LNCAP (cell line): ENCODE results near the gene DRAP1.

ENCODE experiments used
- CTCF ChIP-seq: fragments of 450-650 bp; IDR thresholded peaks from 2 replicates; pipeline ENCODE4 v1.5.1; 2017; ENCODE audit warnings: mild to moderate bottlenecking

The DRAP1 gene

GRCh38 chr11:65937766-65938165 is 18.5 kb downstream of the DRAP1 start:
- TF ChIP-seq CTCF = no peak

DNA sequence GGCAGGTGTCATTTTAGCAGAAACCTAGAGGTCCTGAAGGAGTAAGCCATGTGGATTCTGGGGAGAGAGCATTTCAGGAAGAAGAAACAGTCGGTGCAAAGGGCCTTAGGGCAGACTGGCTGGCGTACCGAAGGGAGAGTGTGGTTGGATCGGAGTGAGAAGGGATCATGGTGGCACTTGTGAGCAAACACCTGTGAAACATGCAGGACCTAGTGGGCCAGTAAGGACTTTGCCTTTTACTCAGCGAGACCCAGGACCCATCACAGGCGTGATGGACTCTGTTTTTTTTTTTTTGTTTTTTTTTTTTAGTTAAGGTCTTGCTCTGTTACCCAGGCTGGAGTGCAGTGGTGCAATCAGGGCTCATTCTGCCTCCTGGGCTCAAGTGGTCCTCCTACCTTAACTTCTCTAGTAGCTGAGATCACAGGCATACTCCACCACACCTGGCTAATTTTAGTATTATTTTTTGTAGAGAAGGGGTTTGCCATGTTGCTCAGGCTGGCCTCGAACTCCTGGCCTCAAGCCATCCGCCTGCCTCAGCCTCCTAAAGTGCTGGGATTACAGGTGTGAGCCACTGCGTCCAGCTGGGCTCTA is 22.6 kb downstream of the DRAP1 start:
- no peak for TF ChIP-seq CTCF

DNA sequence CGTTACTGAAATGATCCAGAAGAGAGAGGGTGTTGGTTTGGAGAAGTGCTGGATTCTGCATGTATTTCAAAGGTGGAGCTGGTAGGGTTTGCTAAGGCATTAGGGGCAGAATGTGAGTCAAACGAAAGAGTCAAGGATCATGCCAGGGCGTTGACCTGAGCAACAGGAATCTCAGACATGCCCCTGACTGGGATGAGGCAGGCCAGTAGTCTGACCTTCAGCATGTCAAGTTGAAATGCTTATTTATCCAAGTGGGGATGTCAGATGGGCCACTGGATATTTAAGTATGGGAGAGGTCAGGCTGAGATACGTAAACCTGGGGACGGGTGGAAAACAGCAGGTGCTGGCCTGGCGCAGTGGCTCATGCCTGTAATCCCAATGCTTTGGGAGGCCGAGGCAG is 23.3 kb downstream of the DRAP1 start:
- TF ChIP-seq CTCF = no peak

- TF ChIP-seq CTCF = no peak
Observed at GRCh38 chr11:65944191-65944590, 25.0 kb downstream of the DRAP1 start.

GRCh38 chr11:65944767-65945166 is 25.5 kb downstream of the DRAP1 start:
- TF ChIP-seq CTCF = no peak

- TF ChIP-seq CTCF = no peak
Observed at GRCh38 chr11:65945430-65945911, 26.2 kb downstream of the DRAP1 start, which contains the start of gene TSGA10IP. TSGA10IP (plus strand) TSS chr11:65945480; CDS start chr11:65945676, 196 bp downstream.

GRCh38 chr11:65945941-65946558 is 26.8 kb downstream of the DRAP1 start:
- no peak for TF ChIP-seq CTCF

GRCh38 chr11:65946655-65947054 is 27.4 kb downstream of the DRAP1 start:
- no peak for TF ChIP-seq CTCF
